ENCODE data around the gene FAM241B.

Gene FAM241B, protein sequence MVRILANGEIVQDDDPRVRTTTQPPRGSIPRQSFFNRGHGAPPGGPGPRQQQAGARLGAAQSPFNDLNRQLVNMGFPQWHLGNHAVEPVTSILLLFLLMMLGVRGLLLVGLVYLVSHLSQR

GRCh38 chr10:69629897-69630650, at the start of gene FAM241B:
Gene FAM241B, plus strand, starts transcription at chr10:69630247. Its CDS starts 1,497 bp downstream, at chr10:69631744.
- H3K9me3 ChIP-seq (ENCODE audit: control insufficient read depth, low read length): peaks cover 19% of the 10 kb centered on the region
- H3K4me1 ChIP-seq (ENCODE audit: control insufficient read depth, insufficient read depth, low read length): no peaks in the 10 kb centered on the region
- H3K36me3 ChIP-seq (ENCODE audit: control insufficient read depth, insufficient read depth, low read length, severe bottlenecking): no peaks in the 10 kb centered on the region
- peak within 1 kb of the TSS; percentile 57 for H3K4me3 ChIP-seq (ENCODE audit: low read length)
- H3K9ac ChIP-seq (ENCODE audit: low read length): no peak within 1 kb of the TSS
- H3K27me3 ChIP-seq (replicated peaks; ENCODE audit: control insufficient read depth, insufficient read depth, low read length): peaks cover 52% of the 10 kb centered on the region
- peak; percentile 59 for DNase-seq (ENCODE audit: low read depth)

- Histone ChIP-seq H3K27me3 (replicated peaks; ENCODE audit: control insufficient read depth, insufficient read depth, low read length) (peaks cover 60% of the 10 kb centered on the region), H3K9me3 (ENCODE audit: control insufficient read depth, low read length) (no peaks in the 10 kb centered on the region), H3K4me3 (ENCODE audit: low read length) (no peak overlapping the region)
Observed at GRCh38 chr10:69580435-69580834, 49.6 kb upstream of the FAM241B start.

GRCh38 chr10:69583106-69583505, 46.9 kb upstream of the FAM241B start:
- Histone ChIP-seq H3K9ac (ENCODE audit: low read length) (no peak overlapping the region), H3K36me3 (ENCODE audit: control insufficient read depth, insufficient read depth, low read length, severe bottlenecking) (no peaks in the 10 kb centered on the region), H3K4me3 (ENCODE audit: low read length) (no peak overlapping the region), H3K4me1 (ENCODE audit: control insufficient read depth, insufficient read depth, low read length) (no peaks in the 10 kb centered on the region), H3K27me3 (replicated peaks; ENCODE audit: control insufficient read depth, insufficient read depth, low read length) (peaks cover 49% of the 10 kb centered on the region), H3K9me3 (ENCODE audit: control insufficient read depth, low read length) (peaks cover 2% of the 10 kb centered on the region)
- no peak for DNase-seq (ENCODE audit: low read depth)

More at GRCh38 chr10:69580435-69580834, 49.6 kb upstream of the FAM241B start:
- DNase-seq (ENCODE audit: low read depth): no peak
- no peaks in the 10 kb centered on the region for H3K36me3 ChIP-seq (ENCODE audit: control insufficient read depth, insufficient read depth, low read length, severe bottlenecking)
- no peak overlapping the region for H3K9ac ChIP-seq (ENCODE audit: low read length)
- H3K4me1 ChIP-seq (ENCODE audit: control insufficient read depth, insufficient read depth, low read length): no peaks in the 10 kb centered on the region

GRCh38 chr10:69584624-69585023, 45.4 kb upstream of the FAM241B start:
- Histone ChIP-seq H3K9ac (ENCODE audit: low read length) (no peak overlapping the region), H3K27me3 (replicated peaks; ENCODE audit: control insufficient read depth, insufficient read depth, low read length) (peaks cover 52% of the 10 kb centered on the region), H3K4me3 (ENCODE audit: low read length) (no peak overlapping the region), H3K9me3 (ENCODE audit: control insufficient read depth, low read length) (peaks cover 12% of the 10 kb centered on the region), H3K4me1 (ENCODE audit: control insufficient read depth, insufficient read depth, low read length) (no peaks in the 10 kb centered on the region), H3K36me3 (ENCODE audit: control insufficient read depth, insufficient read depth, low read length, severe bottlenecking) (no peaks in the 10 kb centered on the region)
- DNase-seq (ENCODE audit: low read depth): no peak

GRCh38 chr10:69588358-69588757, 41.7 kb upstream of the FAM241B start:
- Histone ChIP-seq H3K9ac (ENCODE audit: low read length) (no peak overlapping the region), H3K4me1 (ENCODE audit: control insufficient read depth, insufficient read depth, low read length) (no peaks in the 10 kb centered on the region), H3K27me3 (replicated peaks; ENCODE audit: control insufficient read depth, insufficient read depth, low read length) (peaks cover 23% of the 10 kb centered on the region), H3K4me3 (ENCODE audit: low read length) (no peak overlapping the region), H3K9me3 (ENCODE audit: control insufficient read depth, low read length) (peaks cover 16% of the 10 kb centered on the region), H3K36me3 (ENCODE audit: control insufficient read depth, insufficient read depth, low read length, severe bottlenecking) (no peaks in the 10 kb centered on the region)
- no peak for DNase-seq (ENCODE audit: low read depth)

- Histone ChIP-seq H3K36me3 (ENCODE audit: control insufficient read depth, insufficient read depth, low read length, severe bottlenecking) (no peaks in the 10 kb centered on the region), H3K9ac (ENCODE audit: low read length) (no peak overlapping the region), H3K4me3 (ENCODE audit: low read length) (no peak overlapping the region), H3K4me1 (ENCODE audit: control insufficient read depth, insufficient read depth, low read length) (no peaks in the 10 kb centered on the region), H3K27me3 (replicated peaks; ENCODE audit: control insufficient read depth, insufficient read depth, low read length) (peaks cover 62% of the 10 kb centered on the region), H3K9me3 (ENCODE audit: control insufficient read depth, low read length) (peaks cover 21% of the 10 kb centered on the region)
- DNase-seq (ENCODE audit: low read depth): no peak
Observed at GRCh38 chr10:69600761-69601330, 29.2 kb upstream of the FAM241B start.

DNA sequence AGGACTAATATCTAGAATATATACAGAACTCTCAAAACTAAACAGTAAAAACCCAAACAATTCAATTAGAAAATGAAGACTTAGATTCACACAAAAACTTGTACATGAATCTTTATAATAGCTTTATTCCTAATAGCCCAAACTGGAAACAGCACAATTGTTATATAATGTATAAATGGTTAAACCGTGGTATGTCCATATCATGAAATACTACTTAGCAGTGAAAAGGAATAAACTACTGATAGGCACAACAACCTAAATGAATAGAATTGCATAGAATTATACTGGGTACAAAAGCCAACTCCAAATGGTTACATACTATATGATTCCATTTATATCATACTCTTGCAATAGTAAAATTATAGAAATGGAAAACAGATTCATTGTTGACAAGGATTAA, 21.0 kb upstream of the FAM241B start:
- Histone ChIP-seq H3K4me3 (ENCODE audit: low read length) (no peak overlapping the region), H3K27me3 (replicated peaks; ENCODE audit: control insufficient read depth, insufficient read depth, low read length) (peaks cover 21% of the 10 kb centered on the region), H3K4me1 (ENCODE audit: control insufficient read depth, insufficient read depth, low read length) (no peaks in the 10 kb centered on the region), H3K9ac (ENCODE audit: low read length) (no peak overlapping the region), H3K36me3 (ENCODE audit: control insufficient read depth, insufficient read depth, low read length, severe bottlenecking) (no peaks in the 10 kb centered on the region), H3K9me3 (ENCODE audit: control insufficient read depth, low read length) (peaks cover 31% of the 10 kb centered on the region)
- DNase-seq (ENCODE audit: low read depth): no peak

- peaks cover 22% of the 10 kb centered on the region for H3K27me3 ChIP-seq (replicated peaks; ENCODE audit: control insufficient read depth, insufficient read depth, low read length)
- no peaks in the 10 kb centered on the region for H3K36me3 ChIP-seq (ENCODE audit: control insufficient read depth, insufficient read depth, low read length, severe bottlenecking)
- no peaks in the 10 kb centered on the region for H3K4me1 ChIP-seq (ENCODE audit: control insufficient read depth, insufficient read depth, low read length)
- no peak for DNase-seq (ENCODE audit: low read depth)
- H3K4me3 ChIP-seq (ENCODE audit: low read length): no peak overlapping the region
- no peak overlapping the region for H3K9ac ChIP-seq (ENCODE audit: low read length)
- H3K9me3 ChIP-seq (ENCODE audit: control insufficient read depth, low read length): peaks cover 38% of the 10 kb centered on the region
Observed at GRCh38 chr10:69612760-69613159, 17.3 kb upstream of the FAM241B start.

DNA sequence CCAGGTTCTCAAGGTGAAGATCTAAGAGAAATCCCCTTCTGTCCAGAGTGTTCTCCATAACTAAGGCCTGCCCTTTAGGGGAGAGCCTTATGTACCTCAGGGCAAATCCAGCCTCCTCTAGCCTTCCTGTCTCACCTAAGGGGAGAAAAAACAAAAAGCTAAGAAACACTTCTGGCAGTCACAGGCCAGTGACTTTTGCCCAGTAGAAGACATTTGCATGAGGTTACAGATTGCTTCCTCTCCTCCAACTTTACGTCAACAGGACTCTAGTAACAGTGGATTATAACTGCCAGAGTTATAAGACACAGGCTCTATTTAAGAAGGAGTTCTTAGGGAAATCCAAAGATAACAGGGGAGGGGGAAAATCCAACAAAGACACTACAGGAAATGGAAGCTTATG, 15.9 kb upstream of the FAM241B start:
- H3K4me3 ChIP-seq (ENCODE audit: low read length): no peak overlapping the region
- H3K27me3 ChIP-seq (replicated peaks; ENCODE audit: control insufficient read depth, insufficient read depth, low read length): peaks cover 28% of the 10 kb centered on the region
- DNase-seq (ENCODE audit: low read depth): no peak

GRCh38 chr10:69616358-69616757, 13.7 kb upstream of the FAM241B start:
- Histone ChIP-seq H3K4me1 (ENCODE audit: control insufficient read depth, insufficient read depth, low read length) (no peaks in the 10 kb centered on the region), H3K27me3 (replicated peaks; ENCODE audit: control insufficient read depth, insufficient read depth, low read length) (peaks cover 49% of the 10 kb centered on the region), H3K4me3 (ENCODE audit: low read length) (no peak overlapping the region), H3K9ac (ENCODE audit: low read length) (no peak overlapping the region), H3K9me3 (ENCODE audit: control insufficient read depth, low read length) (peaks cover 17% of the 10 kb centered on the region), H3K36me3 (ENCODE audit: control insufficient read depth, insufficient read depth, low read length, severe bottlenecking) (no peaks in the 10 kb centered on the region)
- no peak for DNase-seq (ENCODE audit: low read depth)

More for the DNA sequence above, 15.9 kb upstream of the FAM241B start:
- H3K9me3 ChIP-seq (ENCODE audit: control insufficient read depth, low read length): peaks cover 34% of the 10 kb centered on the region
- H3K36me3 ChIP-seq (ENCODE audit: control insufficient read depth, insufficient read depth, low read length, severe bottlenecking): no peaks in the 10 kb centered on the region
- H3K9ac ChIP-seq (ENCODE audit: low read length): no peak overlapping the region
- H3K4me1 ChIP-seq (ENCODE audit: control insufficient read depth, insufficient read depth, low read length): no peaks in the 10 kb centered on the region

GRCh38 chr10:69618746-69619145, 11.3 kb upstream of the FAM241B start:
- Histone ChIP-seq H3K36me3 (ENCODE audit: control insufficient read depth, insufficient read depth, low read length, severe bottlenecking) (no peaks in the 10 kb centered on the region), H3K9me3 (ENCODE audit: control insufficient read depth, low read length) (peaks cover 25% of the 10 kb centered on the region), H3K4me3 (ENCODE audit: low read length) (no peak overlapping the region), H3K9ac (ENCODE audit: low read length) (no peak overlapping the region), H3K4me1 (ENCODE audit: control insufficient read depth, insufficient read depth, low read length) (no peaks in the 10 kb centered on the region), H3K27me3 (replicated peaks; ENCODE audit: control insufficient read depth, insufficient read depth, low read length) (peaks cover 46% of the 10 kb centered on the region)
- DNase-seq (ENCODE audit: low read depth): no peak
